ENCODE results near the gene RHCE. TPM values are rescaled to one million over a fixed set of nuclear protein-coding genes. Genes with fewer than 3 reads are reported as not detected.

RHCE gene
- total and polyA plus RNA-seq, 2 experiments from 2014 or later: 0.15 to 0.17 TPM

- H2AFZ ChIP-seq: no peak overlapping the region
- H3K36me3 ChIP-seq (ENCODE audit: insufficient read depth): no peaks in the 10 kb centered on the region
- Mint-ChIP-seq H3K4me1 (no peaks in the 10 kb centered on the region), H3K9me3 (no peaks in the 10 kb centered on the region), H3K4me3 (no peak overlapping the region), H3K27ac (no peak overlapping the region), H3K27me3 (ENCODE audit: insufficient read depth, low read depth, poor library complexity) (no peaks in the 10 kb centered on the region), H3K36me3 (ENCODE audit: low read depth) (peaks cover 3% of the 10 kb centered on the region; the same call in 1 of the 3 replicates)
- no peak for DNase-seq (ENCODE audit: low spot score)
- no peaks in the 10 kb centered on the region for H3K27me3 ChIP-seq (ENCODE audit: insufficient read depth)
- H3K9me2 ChIP-seq (ENCODE audit: insufficient read depth): no peaks in the 10 kb centered on the region
- H3F3A ChIP-seq (replicated peaks; ENCODE audit: low read depth): no peaks in the 10 kb centered on the region
- no peaks in the 10 kb centered on the region; the same call in 1 of the 2 replicates for H3K79me2 ChIP-seq (replicated peaks; ENCODE audit: insufficient read depth)
- TF ChIP-seq POLR2AphosphoS5 (IDR thresholded peaks at IDR 0.05; ENCODE audit: low read depth) (no peak), ZNF462 (CRISPR knock-in tag; IDR thresholded peaks at IDR 0.05) (no peak), JUNB (IDR thresholded peaks at IDR 0.05; ENCODE audit: unreplicated experiment) (no peak), REST (IDR thresholded peaks at IDR 0.05; ENCODE audit: unreplicated experiment) (no peak), ZNF331 (CRISPR knock-in tag; IDR thresholded peaks at IDR 0.05; ENCODE audit: low read depth) (no peak), STAT1 (IDR thresholded peaks at IDR 0.05; ENCODE audit: unreplicated experiment) (no peak), ZNF114 (CRISPR knock-in tag; IDR thresholded peaks at IDR 0.05) (no peak), CTCF (conservative IDR thresholded peaks at IDR 0.05; ENCODE audit: low read depth in 2 of 2) (no peak), ETS1 (IDR thresholded peaks at IDR 0.05) (no peak), NANOG (IDR thresholded peaks at IDR 0.05; ENCODE audit: borderline replicate concordance) (no peak), EZH2phosphoT487 (IDR thresholded peaks at IDR 0.05; ENCODE audit: unreplicated experiment) (no peak), EZH2 (IDR thresholded peaks at IDR 0.05; ENCODE audit: low read depth, unreplicated experiment) (no peak), CREB1 (CRISPR knock-in tag; IDR thresholded peaks at IDR 0.05; ENCODE audit: low read depth) (no peak)
- H3K4me2 ChIP-seq: no peak overlapping the region
- no peaks in the 10 kb centered on the region for H3K4me1 ChIP-seq (ENCODE audit: insufficient read depth)
- no peak overlapping the region for H3K27ac ChIP-seq (ENCODE audit: low read depth)
- H3K4me3 ChIP-seq: no peak overlapping the region
- no peak for ATAC-seq
- no peaks in the 10 kb centered on the region for H4K20me1 ChIP-seq (replicated peaks; ENCODE audit: insufficient read depth)
Measured at GRCh38 chr1:25467616-25468015, 47.0 kb upstream of the RHCE start.
